GM18873 (cell line): ENCODE measurements around the gene NUB1.

Source experiments
- ATAC-seq: cut with Tn5 transposase; IDR thresholded peaks from one replicate; pipeline ENCODE4 v1.9.1; 2021; ENCODE audit warnings: mild to moderate bottlenecking, moderate library complexity, moderate number of reproducible peaks; ENCODE audit not compliant: unreplicated experiment, low FRiP score

NUB1 gene

DNA sequence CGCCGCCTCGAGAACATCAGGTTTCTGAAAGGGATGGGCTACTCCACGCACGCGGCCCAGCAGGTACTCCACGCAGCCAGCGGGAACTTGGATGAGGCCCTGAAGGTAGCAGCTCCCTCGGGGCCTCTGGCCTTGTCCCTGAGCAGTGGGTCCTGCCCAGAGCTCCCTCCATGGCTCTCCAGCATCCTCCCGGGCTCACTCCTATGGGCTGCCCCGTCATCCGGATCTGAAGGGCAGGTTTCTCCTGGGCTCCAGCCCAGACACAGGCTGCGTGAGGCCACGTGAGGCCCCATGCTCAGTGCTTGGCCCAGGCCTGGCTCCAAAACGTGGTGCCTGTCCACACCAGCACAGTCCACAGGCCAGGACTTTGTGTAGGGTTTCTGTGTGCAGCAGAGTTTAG lies 32.5 kb downstream of the NUB1 start:
- ATAC-seq = no peak

DNA sequence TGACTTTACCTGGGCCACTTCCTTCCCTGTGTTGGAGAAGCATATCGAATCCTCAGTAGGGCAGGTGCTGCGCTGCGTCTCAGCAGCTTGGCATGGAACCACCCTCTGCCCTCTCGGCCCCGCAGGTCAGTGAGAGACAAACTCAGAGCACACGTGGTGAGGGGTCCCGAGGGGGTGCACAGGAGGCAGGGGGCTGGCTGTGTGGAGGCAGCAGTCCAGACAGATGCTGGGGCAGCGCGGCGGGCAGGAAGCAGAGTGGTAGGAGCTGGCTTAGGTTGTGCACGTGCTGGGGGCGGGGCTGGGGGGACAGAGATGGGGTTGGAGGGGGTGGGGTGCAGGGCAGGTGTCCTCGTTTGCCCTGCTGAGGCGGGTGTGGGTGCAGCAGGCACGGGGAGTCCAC lies 33.1 kb downstream of the NUB1 start:
- no peak for ATAC-seq

DNA sequence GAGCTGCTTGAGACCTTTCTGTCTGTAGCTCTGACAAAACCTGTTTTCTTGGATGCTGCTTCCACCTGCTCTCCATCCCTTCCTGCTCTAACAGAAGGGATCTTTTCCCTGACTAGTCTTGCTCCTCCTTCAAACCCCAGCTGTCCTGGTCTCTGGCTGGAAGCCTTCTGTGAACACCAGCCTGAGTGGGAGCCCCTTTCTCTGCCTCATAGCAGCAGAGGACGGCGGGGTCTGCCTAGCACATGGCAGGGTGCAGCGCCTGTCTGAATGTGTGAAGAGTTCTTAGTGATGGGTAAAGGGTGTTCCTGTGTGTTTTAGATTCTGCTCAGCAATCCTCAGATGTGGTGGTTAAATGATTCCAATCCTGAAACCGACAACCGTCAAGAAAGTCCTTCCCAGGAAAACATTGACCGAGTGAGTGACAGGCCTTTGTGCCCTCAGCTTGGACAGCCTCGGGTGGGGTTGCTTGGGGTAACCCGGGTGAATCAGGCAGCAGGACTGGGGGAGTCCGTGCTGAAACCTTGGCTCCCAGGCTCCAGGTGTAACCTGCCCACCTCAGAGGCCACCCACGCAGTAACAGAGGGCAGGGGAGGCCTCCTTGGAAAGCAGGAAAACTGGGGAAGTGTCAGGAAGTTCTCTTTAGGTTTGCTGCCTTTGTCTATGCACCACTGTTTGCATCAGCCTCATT lies 34.1 kb downstream of the NUB1 start:
- ATAC-seq = no peak

DNA sequence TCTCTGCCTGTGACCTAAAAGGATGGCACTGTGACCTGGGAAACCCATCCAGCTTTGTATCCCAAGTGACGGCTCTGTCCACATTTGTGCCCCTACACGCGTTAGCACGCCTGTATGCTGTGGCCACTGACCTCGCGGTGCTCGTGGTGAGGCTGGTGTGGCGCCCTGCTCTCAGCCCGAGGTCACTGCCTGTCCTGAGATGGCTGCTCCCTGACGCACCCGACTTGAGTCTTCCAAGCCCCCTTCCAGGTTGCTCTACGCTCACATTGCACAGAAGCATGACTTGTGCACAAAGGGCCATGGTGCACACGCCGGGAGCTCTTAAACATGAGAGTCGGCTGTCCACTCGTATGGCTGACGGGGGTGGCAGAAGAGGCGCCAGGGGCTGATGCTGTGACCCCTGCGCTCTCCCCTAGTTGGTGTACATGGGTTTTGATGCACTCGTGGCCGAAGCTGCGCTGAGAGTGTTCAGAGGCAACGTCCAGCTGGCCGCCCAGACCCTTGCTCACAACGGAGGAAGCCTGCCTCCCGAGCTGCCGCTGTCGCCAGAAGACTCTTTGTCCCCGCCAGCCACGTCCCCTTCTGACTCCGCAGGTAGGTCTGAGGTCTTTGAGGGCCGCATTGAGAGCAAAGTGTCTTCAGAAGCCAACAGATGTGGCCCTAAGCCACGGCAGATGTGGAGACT lies 34.7 kb downstream of the NUB1 start:
- ATAC-seq = no peak

DNA sequence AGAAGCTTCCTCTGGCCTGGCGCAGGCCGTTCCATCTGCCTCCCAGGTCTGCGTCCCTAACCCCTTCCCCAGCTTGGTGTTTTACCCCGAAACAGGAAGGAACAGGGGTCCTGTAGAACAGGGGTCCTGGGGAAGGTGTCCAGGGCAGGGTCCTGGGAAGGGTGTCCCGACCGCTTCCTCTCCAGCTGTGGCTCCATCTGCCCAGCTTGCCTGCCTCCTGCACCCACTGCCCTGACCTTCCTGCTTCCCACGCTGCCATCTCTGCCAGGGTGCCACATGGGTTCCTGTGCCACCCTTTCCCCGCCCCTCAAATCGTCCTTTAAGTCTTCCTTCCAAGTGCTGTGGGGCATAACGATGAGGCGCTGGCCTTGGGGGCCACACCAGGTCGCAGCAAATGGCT lies 35.8 kb downstream of the NUB1 start:
- ATAC-seq = no peak

DNA sequence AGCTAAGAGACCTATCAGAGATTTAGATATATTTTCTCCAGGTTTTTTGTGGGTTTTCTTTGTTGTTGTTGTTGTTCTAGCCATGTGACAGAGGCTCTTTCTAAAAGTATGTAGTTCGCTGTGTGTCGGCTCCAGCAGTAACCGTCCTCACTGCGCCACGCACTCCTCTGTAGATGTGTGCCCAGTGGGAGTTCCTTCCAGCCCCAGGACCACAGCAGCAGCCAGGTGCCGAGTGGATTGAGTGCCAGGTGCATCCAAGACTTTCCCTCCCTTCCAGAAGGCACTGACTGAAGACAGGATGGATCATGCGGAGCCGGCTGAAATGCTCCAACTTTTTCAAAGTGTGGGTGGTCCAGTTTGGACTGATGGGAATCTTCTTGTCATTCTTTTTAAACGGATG lies 36.4 kb downstream of the NUB1 start:
- ATAC-seq = no peak

DNA sequence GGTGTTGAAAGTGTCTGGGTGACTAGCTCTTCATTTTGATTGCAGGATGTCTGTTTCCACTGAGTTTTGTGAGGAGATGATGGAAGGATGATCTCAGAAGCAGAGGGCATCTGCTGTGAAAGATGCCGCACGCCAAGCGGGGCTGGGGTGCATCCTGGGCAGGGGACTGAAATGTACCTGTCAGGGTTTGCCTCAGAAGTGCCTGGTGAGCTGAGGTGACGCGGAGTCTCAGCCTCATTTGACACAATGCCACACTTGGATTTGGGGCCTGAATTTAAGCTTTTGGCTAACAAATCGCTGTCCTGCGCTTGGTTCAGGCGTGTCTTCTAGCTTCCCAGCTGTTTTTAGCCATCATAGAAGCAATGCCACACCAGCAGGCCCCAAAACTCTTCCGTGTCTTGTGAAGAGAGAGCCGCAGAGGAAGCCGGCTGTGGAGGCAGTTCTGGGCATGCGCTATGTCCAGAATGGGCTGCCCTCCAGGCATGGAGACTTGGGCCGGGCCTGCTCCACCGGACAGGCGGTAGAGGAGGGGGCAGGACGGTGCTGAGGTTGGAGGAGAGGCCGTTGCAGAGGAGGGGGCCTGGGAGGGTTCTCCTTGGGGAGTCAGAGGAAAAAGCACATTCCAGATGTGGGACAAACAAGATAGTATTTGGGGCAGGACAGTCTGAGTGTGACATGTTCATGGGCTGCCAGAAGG lies 37.0 kb downstream of the NUB1 start:
- no peak for ATAC-seq

DNA sequence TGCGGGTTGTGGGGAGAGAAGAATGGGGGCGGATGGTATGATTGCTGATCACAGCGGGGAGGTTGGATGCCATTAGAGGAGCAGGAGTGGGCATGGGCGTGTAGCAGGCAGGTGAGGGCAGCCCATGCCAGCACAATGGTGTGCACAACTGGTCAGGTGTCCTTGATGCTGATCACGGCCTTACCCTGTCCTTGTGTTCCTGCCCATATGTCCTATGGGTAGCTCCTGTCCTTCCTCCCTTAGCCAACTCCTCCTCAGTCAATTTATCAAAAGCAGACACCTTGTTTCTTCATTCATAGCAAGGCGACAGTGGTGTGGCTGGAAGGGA lies 37.5 kb downstream of the NUB1 start:
- no peak for ATAC-seq

DNA sequence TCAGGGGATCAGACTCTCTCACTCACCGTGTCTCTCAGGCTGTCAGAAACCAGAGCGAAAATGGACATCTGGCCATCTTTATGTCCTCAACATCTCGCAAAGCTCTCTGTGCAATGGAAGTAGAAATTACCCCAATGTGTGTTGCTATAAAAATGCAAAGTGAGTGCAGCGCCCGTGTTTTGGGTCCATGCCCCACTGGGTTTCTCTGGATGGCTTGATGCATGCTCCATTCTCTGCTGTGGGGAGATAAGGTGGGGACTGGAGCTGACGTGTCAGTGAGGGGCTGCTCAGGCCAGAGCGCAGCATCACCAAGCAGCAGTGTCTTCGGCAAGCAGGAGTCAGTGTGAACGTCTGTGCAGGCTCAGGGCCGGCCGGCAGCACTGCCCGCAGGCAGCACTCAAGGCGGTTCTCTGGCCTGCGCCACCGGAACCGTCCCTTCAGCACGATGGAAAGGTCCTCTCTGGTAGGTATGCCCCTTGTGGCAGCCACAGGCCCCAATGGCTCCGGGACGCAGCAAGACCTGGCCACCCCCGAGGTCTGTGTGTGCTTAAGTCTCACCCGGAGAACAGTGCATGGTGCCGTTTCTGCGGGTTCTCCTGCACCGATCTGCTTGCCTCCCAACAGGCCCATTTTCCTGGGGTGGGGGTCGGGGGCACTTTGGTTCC lies 38.1 kb downstream of the NUB1 start:
- no peak for ATAC-seq

DNA sequence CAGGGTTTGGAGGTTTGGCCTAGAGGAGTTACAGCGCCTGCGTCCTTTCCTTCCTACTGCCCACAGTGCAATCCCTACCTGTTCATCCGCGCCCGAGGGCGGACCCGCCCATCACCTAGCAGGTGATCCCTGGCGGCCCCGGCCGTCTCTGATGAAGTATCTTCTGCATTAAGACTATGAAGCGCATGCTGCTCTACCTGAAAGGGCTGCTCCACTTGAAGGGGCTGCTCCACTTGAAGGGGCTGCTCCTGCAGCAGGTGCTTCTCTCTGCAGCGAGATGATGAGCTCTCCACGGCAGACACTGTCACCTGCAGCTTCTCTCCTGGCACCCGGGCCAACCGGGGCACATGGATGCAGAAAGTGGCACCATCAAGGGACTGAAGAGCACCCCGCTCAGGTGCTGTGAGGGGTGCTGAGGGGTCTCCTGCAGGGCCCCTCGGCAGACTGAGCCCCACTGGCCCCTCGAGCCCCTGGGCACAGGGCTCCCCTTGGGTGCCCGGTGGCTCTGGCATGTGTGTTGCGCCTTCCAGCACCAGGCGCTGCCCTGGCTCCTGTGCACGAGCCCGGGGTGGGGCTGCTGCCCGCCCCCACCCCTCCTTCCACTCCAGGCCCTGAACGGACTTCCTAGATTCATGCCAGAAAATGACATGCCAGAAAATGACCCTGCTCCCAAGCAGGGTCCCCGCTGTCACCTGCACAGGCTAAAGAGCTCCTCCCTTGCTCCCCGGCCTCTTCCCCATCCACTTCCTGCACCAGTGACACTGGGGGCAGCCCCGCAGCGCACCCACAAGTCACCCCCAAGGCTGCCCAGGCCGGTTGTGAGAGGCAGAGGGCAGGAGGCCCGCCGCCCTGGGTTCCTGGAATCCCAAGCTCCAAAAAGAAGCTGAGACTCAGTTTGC lies 38.8 kb downstream of the NUB1 start:
- no peak for ATAC-seq

DNA sequence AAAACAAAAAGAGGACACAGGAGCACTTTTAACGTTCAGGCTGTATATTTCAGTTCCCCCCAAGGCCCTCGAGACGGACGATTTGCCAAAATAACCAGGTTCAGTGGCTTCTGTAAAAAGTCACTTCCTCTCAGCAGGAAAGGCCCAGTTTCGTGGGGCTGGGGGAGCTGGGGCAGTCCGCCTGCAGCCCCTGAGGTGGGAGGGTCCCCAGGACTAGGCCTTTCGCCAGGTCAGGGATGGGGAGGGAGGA lies 39.4 kb downstream of the NUB1 start:
- ATAC-seq = no peak

DNA sequence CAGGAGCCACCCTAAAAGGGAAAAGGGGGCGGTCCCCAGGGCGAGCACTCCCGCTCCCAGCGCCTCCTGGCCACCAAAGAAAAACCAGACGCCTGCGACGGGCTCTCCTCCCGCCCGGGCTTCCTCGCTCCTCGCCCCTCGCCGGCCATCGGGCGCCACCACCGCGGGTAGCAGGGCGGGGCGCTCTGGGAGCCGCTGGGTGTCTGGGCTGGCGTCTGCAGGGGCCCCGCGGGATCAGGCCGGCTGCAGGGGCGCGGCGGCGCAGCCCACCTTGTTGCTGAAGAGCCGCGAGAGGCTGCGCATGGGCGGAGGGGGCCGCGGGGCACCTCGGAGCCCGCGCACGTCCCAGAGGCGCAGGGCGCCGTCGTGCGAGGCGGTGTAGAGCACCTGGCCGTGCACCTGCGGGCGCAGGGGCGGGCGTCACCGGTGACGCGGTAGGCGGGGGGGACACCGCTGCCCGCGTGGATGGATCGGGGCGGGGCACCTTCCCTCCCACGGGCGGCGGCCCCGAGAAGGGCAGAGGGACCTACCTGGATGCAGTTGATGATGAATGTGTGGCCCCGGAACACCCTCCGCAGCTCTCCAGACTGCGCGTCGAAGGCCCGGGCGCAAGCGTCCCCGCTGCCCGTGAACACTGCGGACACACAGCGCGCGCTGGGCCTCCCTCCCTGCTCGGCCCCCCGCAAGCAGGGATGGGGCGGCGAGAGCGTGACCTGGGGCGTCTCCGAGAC lies 39.9 kb downstream of the NUB1 start:
- ATAC-seq = no peak

DNA sequence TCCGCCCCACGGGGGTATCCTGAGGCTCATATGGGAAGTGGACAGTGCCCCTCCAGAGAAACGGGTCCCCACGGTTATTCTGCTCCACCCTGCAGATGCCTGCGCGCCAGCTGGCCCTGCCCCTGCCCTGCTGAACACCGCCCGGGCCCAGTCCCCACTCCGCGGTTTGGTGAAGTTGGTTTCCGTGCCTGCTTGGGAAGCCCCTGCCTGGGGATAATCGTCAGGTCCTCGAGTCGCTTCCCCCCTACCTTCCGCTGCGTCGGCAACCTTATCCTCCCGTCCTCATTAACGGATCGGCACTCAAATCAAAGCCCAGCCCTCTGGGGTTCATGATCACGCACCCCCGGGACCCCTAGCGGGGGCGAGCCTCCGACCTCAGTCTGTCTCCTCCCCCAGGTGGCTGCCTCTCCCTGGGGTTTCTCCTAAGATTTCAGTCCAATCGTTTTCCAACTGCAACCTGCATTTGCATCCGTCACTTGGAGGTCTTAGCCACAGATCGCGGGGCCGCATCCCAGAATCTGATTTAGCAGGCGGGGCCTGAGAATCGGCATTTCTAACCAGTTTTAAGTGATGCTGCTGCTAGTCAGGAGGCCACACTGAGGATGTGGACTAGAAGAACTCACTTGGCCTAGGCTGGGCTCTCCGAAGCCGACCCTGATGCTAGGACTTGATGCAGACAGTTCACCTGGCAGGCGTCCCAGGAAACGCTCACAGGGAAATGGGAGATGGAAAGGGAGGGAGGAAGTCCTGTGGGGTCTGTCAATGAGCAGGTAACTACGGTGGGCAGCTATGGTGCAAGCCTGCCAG lies 40.7 kb downstream of the NUB1 start:
- no peak for ATAC-seq

DNA sequence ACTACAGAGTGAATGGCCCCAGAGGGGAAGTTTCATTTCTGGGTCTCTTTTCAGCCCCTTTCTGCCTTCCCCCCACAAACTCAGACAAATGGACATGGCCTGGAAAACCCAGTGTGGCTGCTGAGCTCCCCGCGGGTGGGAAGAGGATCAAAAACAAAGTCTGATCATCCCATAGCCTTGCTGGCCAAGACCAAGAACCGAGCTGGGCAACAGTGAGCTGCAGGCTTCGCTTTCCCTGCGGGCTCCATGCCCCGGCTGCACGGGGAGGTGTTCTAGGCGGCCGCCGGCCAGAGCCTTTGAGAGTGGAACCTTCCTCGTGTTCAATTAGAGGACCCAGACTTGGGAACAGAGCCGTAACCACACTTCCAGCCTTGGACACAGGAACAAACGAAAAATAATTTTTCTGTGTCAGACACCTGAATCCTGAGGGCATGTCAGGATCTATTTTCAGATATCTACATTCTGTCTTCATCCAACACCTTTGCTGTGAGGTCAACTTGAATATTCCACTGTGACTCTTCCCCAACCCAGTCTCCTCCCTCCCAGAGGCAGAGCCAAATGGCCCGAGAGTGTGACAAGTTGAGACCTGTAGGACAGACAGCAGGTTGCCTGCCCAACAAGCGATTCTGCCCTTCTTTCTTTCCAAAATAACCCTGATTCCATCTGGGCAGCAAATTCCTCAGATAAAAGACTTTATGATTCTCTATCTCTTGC lies 42.2 kb downstream of the NUB1 start:
- no peak for ATAC-seq

DNA sequence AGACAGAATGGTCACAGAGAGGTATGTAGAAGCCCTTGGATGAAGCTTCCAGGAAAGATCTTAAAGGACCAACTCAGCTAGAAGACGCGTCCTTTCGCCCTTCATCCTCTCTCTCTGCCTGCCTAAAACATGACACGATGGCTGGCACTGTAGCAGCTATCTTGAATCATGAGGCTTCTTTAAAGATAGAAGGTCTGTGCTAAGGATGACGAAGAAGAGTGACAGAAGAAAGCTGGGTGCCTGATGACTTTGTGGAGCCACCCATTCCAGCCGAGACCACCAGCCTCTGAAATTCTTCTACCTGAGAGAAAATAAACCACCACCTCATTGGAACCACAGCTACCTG lies 42.7 kb downstream of the NUB1 start:
- no peak for ATAC-seq

DNA sequence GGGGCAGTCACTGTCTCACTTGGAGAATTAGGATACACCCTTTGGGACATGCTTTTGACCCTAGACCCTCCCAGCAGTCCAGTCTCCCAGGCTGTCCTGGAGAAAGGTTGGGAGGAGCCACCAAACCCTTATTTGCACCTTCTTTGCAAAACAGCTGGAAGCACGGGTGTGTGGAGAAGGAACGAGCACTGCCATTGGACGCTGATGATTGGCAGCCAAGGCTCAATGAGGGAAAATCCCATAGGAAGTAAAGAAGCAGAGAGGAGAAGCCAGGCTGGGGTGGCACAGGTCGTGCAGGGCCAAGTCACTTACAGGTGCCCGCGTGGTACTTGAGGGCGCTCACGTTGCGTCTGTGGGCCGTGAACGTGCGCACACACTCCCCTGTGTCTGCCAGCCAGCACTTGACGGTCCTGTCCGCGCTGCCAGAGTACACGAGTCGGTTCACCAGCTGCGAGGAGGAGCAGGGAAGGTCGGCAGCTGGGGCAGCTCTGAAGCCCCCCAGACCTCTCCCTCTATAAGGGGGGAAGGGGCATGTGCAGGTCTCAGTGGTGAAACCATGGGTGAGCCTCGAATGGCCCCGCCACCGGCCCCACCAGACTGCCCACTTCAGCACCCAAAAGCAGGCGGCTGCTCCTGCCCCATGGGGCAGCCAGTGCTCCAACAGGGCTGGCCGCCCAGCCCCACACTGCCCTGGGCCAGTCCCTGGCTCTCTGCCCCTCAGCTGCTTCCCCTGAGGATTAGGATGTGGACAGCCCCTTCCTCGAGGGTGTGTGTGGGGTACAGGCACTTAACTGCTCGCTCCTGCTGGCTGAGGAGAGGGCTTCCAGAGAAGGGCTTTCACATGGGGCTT lies 43.4 kb downstream of the NUB1 start:
- ATAC-seq = no peak

DNA sequence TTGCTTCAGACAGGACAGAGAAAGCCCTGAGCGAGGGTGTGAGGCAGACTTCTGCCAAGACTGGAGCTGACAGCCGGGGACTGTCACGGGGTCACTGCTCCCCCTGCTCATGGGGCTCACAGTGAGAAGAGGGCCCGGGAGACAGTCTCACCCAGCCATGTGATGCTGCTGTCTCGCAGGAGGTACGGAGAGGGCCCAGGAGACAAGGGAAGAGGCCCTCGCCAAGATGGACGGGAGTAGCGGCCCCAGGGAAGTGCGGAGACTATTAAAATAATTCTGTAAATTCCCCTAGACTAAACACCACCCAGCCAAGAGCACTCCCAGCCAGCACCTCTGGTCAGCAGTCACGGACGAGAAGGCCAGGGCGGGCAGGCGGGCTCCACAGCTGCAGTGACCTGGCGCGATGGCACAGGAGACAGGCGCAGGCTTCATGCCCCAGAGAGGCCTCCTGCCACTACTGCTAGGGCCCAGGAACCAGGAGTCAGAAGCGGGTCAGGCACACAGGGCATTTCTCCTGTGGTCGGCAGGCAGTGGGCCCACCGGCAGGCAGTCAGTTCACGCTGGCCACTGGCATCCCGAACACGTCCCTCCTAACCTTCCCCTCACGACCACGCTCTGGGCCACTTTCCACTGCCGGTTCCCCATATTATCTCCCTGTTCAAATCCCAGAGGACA lies 44.2 kb downstream of the NUB1 start:
- ATAC-seq = no peak
